SK-N-SH (cell line): Measurements from ENCODE around the gene PHACTR2. TPM values are rescaled to one million over a fixed set of nuclear protein-coding genes. Genes with fewer than 3 reads are reported as not detected.

ENCODE experiments used
- CTCF ChIA-PET: fragments of 300-600, 350-600 bp; formaldehyde crosslinking; extraction: SDS; loops from one replicate; lab custom pipeline; 2021; lab: Yijun Ruan, JAX
- POLR2A ChIA-PET: fragments of 350-600 bp; sonication (Branson Sonifier 250); formaldehyde crosslinking; extraction: SDS; loops from one replicate; lab custom pipeline; 2020; ENCODE audit warnings: antibody characterized with exemption, inconsistent platforms; lab: Yijun Ruan, JAX
- DNase-seq: peaks from one replicate; pipeline ENCODE4 v3.0.0; 2012
- H2AFZ ChIP-seq: fragments of 200-600 bp; sonication (generic); 2 replicates; pipeline ENCODE4 v1.8.1; 2016; ENCODE audit warnings: antibody characterized with exemption, mild to moderate bottlenecking, low read depth
- H3F3A ChIP-seq: fragments of 200-600 bp; sonication (generic); replicated peaks from 2 replicates; pipeline ENCODE3; 2016; ENCODE audit warnings: antibody characterized with exemption, mild to moderate bottlenecking; ENCODE audit not compliant: insufficient read depth
- H3K27ac ChIP-seq, 2 experiments: fragments of 200-500 bp in 1 of 2; fragments of 200-600 bp in 1 of 2; sonication (Bioruptor generic) in 1 of 2; sonication (generic), shearing (Covaris generic) in 1 of 2; 2 replicates each; pipeline versions ENCODE4 v1.5.1 to v1.6.1; 2014 to 2016; ENCODE audit warnings: low read depth in 2 of 2, inconsistent platforms in 1 of 2, low read length in 1 of 2, mild to moderate bottlenecking in 1 of 2, mixed read lengths in 1 of 2
- H3K27me3 ChIP-seq: fragments of 200-600 bp; sonication (generic), shearing (Covaris generic); 2 replicates; pipeline ENCODE4 v1.6.1; 2016; ENCODE audit warnings: mixed run types; ENCODE audit not compliant: insufficient read depth
- H3K36me3 ChIP-seq, 2 experiments: fragments of 200-500 bp in 1 of 2; fragments of 200-600 bp in 1 of 2; sonication (Bioruptor generic) in 1 of 2; sonication (generic) in 1 of 2; replicated peaks in 1 of 2; 2 replicates each; pipeline versions ENCODE3 to v1.5.1; 2014 to 2016; ENCODE audit warnings: low read length in 1 of 2, mild to moderate bottlenecking in 1 of 2; ENCODE audit not compliant: insufficient read depth in 2 of 2, control insufficient read depth in 1 of 2
- H3K4me1 ChIP-seq, 2 experiments: fragments of 200-500 bp in 1 of 2; fragments of 200-600 bp in 1 of 2; sonication (Bioruptor generic) in 1 of 2; sonication (generic), shearing (Covaris generic) in 1 of 2; 2 replicates each; pipeline versions ENCODE4 v1.5.1 to v1.6.1; 2014 to 2016; ENCODE audit warnings: low read depth in 1 of 2, low read length in 1 of 2, mixed run types in 1 of 2; ENCODE audit not compliant: insufficient read depth in 2 of 2, control insufficient read depth in 1 of 2
- H3K4me2 ChIP-seq: fragments of 200-600 bp; sonication (generic), shearing (Covaris generic); 2 replicates; pipeline ENCODE4 v1.6.1; 2017; ENCODE audit warnings: mixed run types
- H3K4me3 ChIP-seq, 2 experiments: fragments of 200-500 bp in 1 of 2; fragments of 200-600 bp in 1 of 2; sonication (Bioruptor generic) in 1 of 2; sonication (generic), shearing (Covaris generic) in 1 of 2; 2 replicates each; pipeline versions ENCODE4 v1.5.1 to v1.8.1; 2014 to 2016; ENCODE audit warnings: low read depth in 2 of 2, inconsistent platforms in 1 of 2, low read length in 1 of 2, mild to moderate bottlenecking in 1 of 2, mixed read lengths in 1 of 2, moderate library complexity in 1 of 2
- H3K79me2 ChIP-seq: fragments of 200-600 bp; sonication (generic); 2 replicates; pipeline ENCODE4 v1.8.1; 2017; ENCODE audit warnings: mild to moderate bottlenecking; ENCODE audit not compliant: insufficient read depth
- H3K9ac ChIP-seq: fragments of 200-600 bp; sonication (generic); 2 replicates; pipeline ENCODE4 v1.6.1; 2017; ENCODE audit warnings: mixed run types
- H3K9me2 ChIP-seq: fragments of 200-600 bp; sonication (generic); 2 replicates; pipeline ENCODE4 v1.6.1; 2017; ENCODE audit warnings: mixed run types
- H3K9me3 ChIP-seq: fragments of 200-600 bp; sonication (generic); 2 replicates; pipeline ENCODE4 v1.6.1; 2017; ENCODE audit warnings: mixed run types, mild to moderate bottlenecking, moderate library complexity
- H4K20me1 ChIP-seq: fragments of 200-600 bp; sonication (generic); 2 replicates; pipeline ENCODE4 v1.6.1; 2017; ENCODE audit warnings: mild to moderate bottlenecking, mixed run types; ENCODE audit not compliant: insufficient read depth
- CTCF ChIP-seq: fragments of 200-600 bp; sonication (generic); IDR thresholded peaks from 2 replicates; pipeline ENCODE4 v1.6.1; 2017; ENCODE audit warnings: antibody characterized with exemption, mild to moderate bottlenecking, moderate library complexity
- EP300 ChIP-seq, 2 experiments: IDR thresholded peaks; 2 replicates each; pipeline versions ENCODE4 v1.4.0 to v1.6.1; 2012; ENCODE audit warnings: borderline replicate concordance in 1 of 2, low read depth in 1 of 2, low read length in 1 of 2
- EZH2phosphoT487 ChIP-seq: fragments of 200-600 bp; sonication (generic); IDR thresholded peaks from 2 replicates; pipeline ENCODE4 v1.6.1; 2017; ENCODE audit warnings: low read depth, mixed run types, mild to moderate bottlenecking, antibody characterized with exemption, moderate library complexity, borderline replicate concordance
- FOXM1 ChIP-seq: IDR thresholded peaks from 2 replicates; pipeline ENCODE4 v1.4.0; 2012; ENCODE audit warnings: low read depth, mild to moderate bottlenecking
- GABPA ChIP-seq: IDR thresholded peaks from 2 replicates; pipeline ENCODE4 v1.4.0; 2012; ENCODE audit warnings: low read depth, mild to moderate bottlenecking
- JUND ChIP-seq: IDR thresholded peaks from 2 replicates; pipeline ENCODE4 v1.4.0; 2012
- MAX ChIP-seq: IDR thresholded peaks from 2 replicates; pipeline ENCODE4 v1.4.0; 2012; ENCODE audit warnings: low read depth
- PBX3 ChIP-seq: IDR thresholded peaks from 2 replicates; pipeline ENCODE4; 2012
- POLR2AphosphoS5 ChIP-seq: IDR thresholded peaks from 2 replicates; pipeline ENCODE4 v1.6.1; 2012; ENCODE audit warnings: low read depth, low read length
- REST ChIP-seq: IDR thresholded peaks from 2 replicates; pipeline ENCODE4 v1.6.1; 2012; ENCODE audit warnings: mild to moderate bottlenecking, low read depth, low read length, moderate library complexity
- RFX5 ChIP-seq: IDR thresholded peaks from 2 replicates; pipeline ENCODE4 v1.6.1; 2012; ENCODE audit warnings: mild to moderate bottlenecking, improper control_type of control experiment, low read length
- RXRA ChIP-seq: IDR thresholded peaks from 2 replicates; pipeline ENCODE4 v1.4.0; 2012; ENCODE audit warnings: low read depth, mild to moderate bottlenecking, borderline replicate concordance
- TCF12 ChIP-seq: IDR thresholded peaks from 2 replicates; pipeline ENCODE4 v1.4.0; 2012
- TEAD4 ChIP-seq: IDR thresholded peaks from 2 replicates; pipeline ENCODE4 v1.4.0; 2012; ENCODE audit warnings: mild to moderate bottlenecking, borderline replicate concordance; ENCODE audit not compliant: insufficient read depth
- USF2 ChIP-seq: fragments of 150-350 bp; IDR thresholded peaks from 2 replicates; pipeline ENCODE4 v1.6.1; 2017; ENCODE audit warnings: antibody characterized with exemption, low read length, low read depth, borderline replicate concordance
- WGBS: methylation state at CpG from one replicate; pipeline ENCODE4 v1.1.6; 2017; ENCODE audit warnings: low lambda C conversion rate; 5-methylcytosine and 5-hydroxymethylcytosine counted together
- polyA plus RNA-seq, 3 experiments: library from polyadenylated mRNA; depleted of rRNA; stranded (reverse); fragments of >200 nt; gene quantifications; 2 replicates each; pipeline ENCODE4 v1.2.3, GENCODE V29; 2012

PHACTR2 gene
- polyA plus RNA-seq, 1 of the 3 experiments (the other 2 are of a cell fraction): 5.0 TPM

GRCh38 chr6:143755301-143755744, 77.6 kb downstream of the PHACTR2 start:
- ChIA-PET POLR2A (no interaction called here), CTCF (no interaction called here)
- Histone ChIP-seq H2AFZ (no peak overlapping the region), H3K4me2 (no peak overlapping the region), H3K27me3 (no peaks in the 10 kb centered on the region), H3K4me3 (no peak overlapping the region), H4K20me1 (no peaks in the 10 kb centered on the region), H3K9me2 (no peaks in the 10 kb centered on the region), H3K36me3 (no peaks in the 10 kb centered on the region), H3F3A (peaks cover 3% of the 10 kb centered on the region), H3K9ac (no peak overlapping the region), H3K79me2 (no peaks in the 10 kb centered on the region), H3K27ac (no peak overlapping the region), H3K4me1 (peaks cover 0 to 3% of the 10 kb centered on the region in 2 experiments; a peak in 2 of 4 replicates), H3K9me3 (no peaks in the 10 kb centered on the region)
- TF ChIP-seq PBX3 (0 out of 2 replicates have a peak, but pooled peaks have one; percentile 15), EP300 (IDR thresholded peaks at IDR 0.05; ENCODE audit: borderline replicate concordance in 1 of 2, low read depth in 1 of 2, low read length in 1 of 2) (no peak), MAX (no peak), POLR2AphosphoS5 (no peak), JUND (no peak), USF2 (no peak), RFX5 (no peak), TCF12 (peak; percentile 35; the same call in 1 of the 2 replicates), GABPA (no peak)
- DNase-seq: peak; percentile 33
- WGBS: 59% methylated on average over 5 of the region's 5 CpGs

GRCh38 chr6:143757346-143757832, 79.6 kb downstream of the PHACTR2 start:
- Histone ChIP-seq H3K36me3 (peaks cover 3 to 7% of the 10 kb centered on the region in 2 experiments), H3K27ac (no peak overlapping the region), H3K9me3 (no peaks in the 10 kb centered on the region), H2AFZ (no peak overlapping the region), H3K4me2 (no peak overlapping the region), H3F3A (peaks cover 3% of the 10 kb centered on the region), H4K20me1 (no peaks in the 10 kb centered on the region), H3K79me2 (no peaks in the 10 kb centered on the region), H3K27me3 (no peaks in the 10 kb centered on the region), H3K4me1 (peaks cover 0 to 3% of the 10 kb centered on the region in 2 experiments; a peak in 2 of 4 replicates), H3K4me3 (no peak overlapping the region), H3K9me2 (no peaks in the 10 kb centered on the region), H3K9ac (no peak overlapping the region)
- ChIA-PET CTCF (no interaction called here), POLR2A (no interaction called here)
- DNase-seq: no peak
- WGBS: 98% methylated on average over 5 of the region's 5 CpGs
- TF ChIP-seq EZH2phosphoT487: no peak
- TF ChIP-seq REST: no peak
- TF ChIP-seq RFX5: no peak
- TF ChIP-seq RXRA: no peak
- TF ChIP-seq GABPA: no peak
- no peak for TF ChIP-seq MAX
- no peak for TF ChIP-seq FOXM1
- TF ChIP-seq TEAD4: no peak
- TF ChIP-seq POLR2AphosphoS5: no peak
- TF ChIP-seq CTCF: no peak
- TF ChIP-seq PBX3: no peak
